Globus pallidus (tissue), 1 donor: ENCODE results near the gene LMNA.
"Not testable (repeated sequence)": the region's sequence is repeated elsewhere in the genome, so short reads cannot be mapped to it uniquely, and the experiment has no call there.

Experiments used
- DNase-seq: peaks from one replicate; pipeline ENCODE4 v3.0.0-alpha.2; 2015; ENCODE audit warnings: low spot score

LMNA gene

GRCh38 chr1:156122086-156122485, 7.6 kb downstream of the LMNA start:
- no peak for DNase-seq

GRCh38 chr1:156122519-156123355, 8.2 kb downstream of the LMNA start:
- DNase-seq, result peak; percentile 69

GRCh38 chr1:156123356-156124196, 9.1 kb downstream of the LMNA start:
- DNase-seq, result peak; percentile 98

GRCh38 chr1:156124557-156125483, 10.3 kb downstream of the LMNA start:
- no peak for DNase-seq

- not testable (repeated sequence) for DNase-seq
These were observed 11.0 kb downstream of the LMNA start for GRCh38 chr1:156125544-156125943.

- no peak for DNase-seq
These were observed 11.6 kb downstream of the LMNA start for GRCh38 chr1:156126043-156126629.

GRCh38 chr1:156126630-156127534, 12.4 kb downstream of the LMNA start:
- no peak for DNase-seq

- DNase-seq, result no peak
These were observed 13.8 kb downstream of the LMNA start for GRCh38 chr1:156128308-156128653.

- no peak for DNase-seq
These were observed 14.4 kb downstream of the LMNA start for GRCh38 chr1:156128654-156129597.

- no peak for DNase-seq
These were observed 15.4 kb downstream of the LMNA start for GRCh38 chr1:156129687-156130577.

- DNase-seq, result no peak
These were observed 16.0 kb downstream of the LMNA start for GRCh38 chr1:156130578-156130942.

- no peak for DNase-seq
These were observed 20.4 kb downstream of the LMNA start for GRCh38 chr1:156134716-156135435.

- no peak for DNase-seq
These were observed 21.7 kb downstream of the LMNA start for GRCh38 chr1:156135930-156136871.

GRCh38 chr1:156136970-156137483, 22.5 kb downstream of the LMNA start:
- no peak for DNase-seq

- DNase-seq, result no peak
These were observed 24.0 kb downstream of the LMNA start for GRCh38 chr1:156138458-156138867.
